Small intestine (tissue), 7 donors: ENCODE measurements around the gene CCDC80. TPM values are rescaled to one million over a fixed set of nuclear protein-coding genes. Genes with fewer than 3 reads are reported as not detected.
"Not testable (repeated sequence)": the region's sequence is repeated elsewhere in the genome, so short reads cannot be mapped to it uniquely, and the experiment has no call there.

Experiments used
- DNase-seq, 2 donors: peaks; one replicate each; pipeline versions ENCODE4 v3.0.0 to v3.0.0-alpha.2; 2013
- FAIRE-seq: peaks from 2 replicates; lab custom pipeline; 2012; peaks lifted over from hg19 to GRCh38; lab: Jason Lieb, UNC
- H3K27ac ChIP-seq, 3 donors: one replicate each; pipeline ENCODE4 v1.5.1; 2013; ENCODE audit warnings: low read length in 2 of 3, mild to moderate bottlenecking in 2 of 3, control low read depth in 1 of 3, inconsistent platforms in 1 of 3, low read depth in 1 of 3, moderate library complexity in 1 of 3
- H3K27me3 ChIP-seq, 3 donors: one replicate each; pipeline ENCODE4 v1.6.1; 2013; ENCODE audit warnings: low read length in 3 of 3, inconsistent platforms in 1 of 3; ENCODE audit not compliant: control insufficient read depth in 3 of 3, insufficient read depth in 3 of 3
- H3K36me3 ChIP-seq, 3 donors: one replicate each; pipeline ENCODE4 v1.6.1; 2013; ENCODE audit warnings: low read length in 3 of 3, inconsistent platforms in 1 of 3, low read depth in 1 of 3, mild to moderate bottlenecking in 1 of 3, moderate library complexity in 1 of 3; ENCODE audit not compliant: control insufficient read depth in 3 of 3, insufficient read depth in 2 of 3
- H3K4me1 ChIP-seq, 3 donors: one replicate each; pipeline ENCODE4 v1.6.1; 2013; ENCODE audit warnings: low read length in 2 of 3, inconsistent platforms in 1 of 3, low read depth in 1 of 3, mild to moderate bottlenecking in 1 of 3, moderate library complexity in 1 of 3; ENCODE audit not compliant: control insufficient read depth in 3 of 3, insufficient read depth in 2 of 3
- H3K4me3 ChIP-seq, 3 donors: one replicate each; pipeline ENCODE4 v1.5.1; 2013; ENCODE audit warnings: low read length in 3 of 3, control low read depth in 1 of 3, inconsistent platforms in 1 of 3, low read depth in 1 of 3, mild to moderate bottlenecking in 1 of 3, moderate library complexity in 1 of 3
- H3K9me3 ChIP-seq, 2 donors: one replicate each; pipeline ENCODE4 v1.6.1; 2013; ENCODE audit warnings: low read depth in 1 of 2, low read length in 1 of 2; ENCODE audit not compliant: control insufficient read depth in 2 of 2, insufficient read depth in 1 of 2
- WGBS, 3 donors: extraction: QIAGEN DNeasy Blood & Tissue Kit; methylation state at CpG; one replicate each; pipeline ENCODE4 v1.1.7; 2013; 5-methylcytosine and 5-hydroxymethylcytosine counted together
- polyA plus RNA-seq, 4 donors: library from polyadenylated mRNA; stranded (reverse) in 3 of 4; unstranded in 1 of 4; fragments of 200-250 nt in 3 of 4; fragments of 120-200 nt in 1 of 4; gene quantifications; one replicate each; pipeline versions ENCODE4 v1.2.1 to v1.2.3, GENCODE V29; 2013
- donor health status: healthy with polysubstance abuse.
- donor health status: control.
- donor health status: control.
- donor health status: Bipolar disorder and iron deficiency.
- donor health status: healthy.

The CCDC80 gene
- polyA plus RNA-seq, 4 donors, result 2.5 to 14.5 (median 5.2) TPM

- H3K27me3 ChIP-seq, H3K9me3 ChIP-seq, FAIRE-seq, H3K36me3 ChIP-seq, H3K4me3 ChIP-seq: not testable (repeated sequence)
- Histone ChIP-seq H3K4me1 (peaks cover 0 to 12% (median 2%) of the 10 kb centered on the region in 3 donors), H3K27ac (peak overlapping the region in 2 of 3 donors; percentile 48 to 58)
- DNase-seq, result peak; percentile 30 to 39
- 61 to 74% (median 65%) methylated on average over 11 to 14 of the region's 15 CpGs for WGBS, 3 donors
Observed at GRCh38 chr3:112564247-112564939, 76.5 kb downstream of the CCDC80 start.

- peaks cover 0 to 9% (median 0%) of the 10 kb centered on the region in 3 donors for H3K36me3 ChIP-seq
- peak within 1 kb of the TSS; percentile 92 to 100 (median 97) for H3K27ac ChIP-seq
- peaks cover 0 to 12% (median 2%) of the 10 kb centered on the region in 3 donors for H3K4me1 ChIP-seq
- 0% methylated on average over 45 to 58 of the region's 58 CpGs for WGBS, 3 donors
- peak within 1 kb of the TSS; percentile 75 to 95 (median 88) for H3K4me3 ChIP-seq
- H3K9me3 ChIP-seq, result no peaks in the 10 kb centered on the region
- no peak for FAIRE-seq
- peak; percentile 99 to 100 for DNase-seq
- H3K27me3 ChIP-seq, result no peaks in the 10 kb centered on the region
Observed at GRCh38 chr3:112561734-112562529, 79.0 kb downstream of the CCDC80 start, which contains the start of the genes ATG3 and SLC35A5. Gene ATG3, minus strand, starts transcription at chr3:112561962. Its CDS starts 434 bp downstream, at chr3:112561528. Gene SLC35A5, plus strand, starts transcription at chr3:112562045. Its CDS starts 1,359 bp downstream, at chr3:112563404.

GRCh38 chr3:112561484-112561733, 79.5 kb downstream of the CCDC80 start:
- DNase-seq, result peak in 1 of 2 donors; percentile 82
- peak overlapping the region; percentile 92 to 100 (median 97) for H3K27ac ChIP-seq
- WGBS, 3 donors, result 0 to 1% (median 0%) methylated on average over 21 to 29 of the region's 29 CpGs
- peaks cover 0 to 12% (median 2%) of the 10 kb centered on the region in 3 donors for H3K4me1 ChIP-seq
- H3K27me3 ChIP-seq, result no peaks in the 10 kb centered on the region
- no peak for FAIRE-seq
- peak overlapping the region; percentile 75 to 95 (median 88) for H3K4me3 ChIP-seq
- no peaks in the 10 kb centered on the region for H3K9me3 ChIP-seq
- peaks cover 0 to 10% (median 0%) of the 10 kb centered on the region in 3 donors for H3K36me3 ChIP-seq

- H3K27me3 ChIP-seq, result no peaks in the 10 kb centered on the region
- 0% methylated on average over 29 of the region's 29 CpGs for WGBS, 3 donors
- DNase-seq (peak; percentile 81 to 89), FAIRE-seq (no peak)
- peak overlapping the region; percentile 75 to 95 (median 88) for H3K4me3 ChIP-seq
- H3K9me3 ChIP-seq, result no peaks in the 10 kb centered on the region
- H3K36me3 ChIP-seq, result peaks cover 0 to 10% (median 0%) of the 10 kb centered on the region in 3 donors
- H3K27ac ChIP-seq, result peak overlapping the region; percentile 92 to 100 (median 97)
- peaks cover 0 to 12% (median 2%) of the 10 kb centered on the region in 3 donors for H3K4me1 ChIP-seq
Observed at GRCh38 chr3:112560721-112561483, 80.0 kb downstream of the CCDC80 start.

- DNase-seq, result no peak
Observed at GRCh38 chr3:112560307-112560706, 80.6 kb downstream of the CCDC80 start.

GRCh38 chr3:112557976-112558375, 83.0 kb downstream of the CCDC80 start:
- Histone ChIP-seq H3K9me3 (no peaks in the 10 kb centered on the region), H3K27ac (no peak overlapping the region), H3K27me3 (no peaks in the 10 kb centered on the region), H3K4me3 (no peak overlapping the region), H3K36me3 (peaks cover 0 to 7% (median 0%) of the 10 kb centered on the region in 3 donors), H3K4me1 (peaks cover 0 to 3% (median 2%) of the 10 kb centered on the region in 3 donors)
- 78 to 85% (median 79%) methylated on average over 1 of the region's 1 CpG for WGBS, 3 donors
- no peak for DNase-seq
- FAIRE-seq, result no peak

More at GRCh38 chr3:112560307-112560706, 80.6 kb downstream of the CCDC80 start:
- FAIRE-seq, result no peak
- H3K4me3 ChIP-seq, result peak overlapping the region in 2 of 3 donors; percentile 88 to 95
- H3K27ac ChIP-seq, result peak overlapping the region in 1 of 3 donors; percentile 92
- peaks cover 0 to 7% (median 0%) of the 10 kb centered on the region in 3 donors for H3K36me3 ChIP-seq
- H3K4me1 ChIP-seq, result peaks cover 2 to 12% (median 3%) of the 10 kb centered on the region in 3 donors
- H3K27me3 ChIP-seq, result no peaks in the 10 kb centered on the region
- 10 to 25% (median 12%) methylated on average over 2 of the region's 2 CpGs for WGBS, 3 donors
- H3K9me3 ChIP-seq, result no peaks in the 10 kb centered on the region

GRCh38 chr3:112555535-112556170, 85.3 kb downstream of the CCDC80 start:
- DNase-seq, result no peak
- WGBS, 3 donors, result 56 to 77% (median 59%) methylated on average over 1 of the region's 1 CpG
- Histone ChIP-seq H3K27ac (no peak overlapping the region), H3K4me3 (no peak overlapping the region), H3K27me3 (no peaks in the 10 kb centered on the region), H3K4me1 (peaks cover 0 to 6% (median 3%) of the 10 kb centered on the region in 3 donors), H3K9me3 (no peaks in the 10 kb centered on the region), H3K36me3 (peaks cover 0 to 11% (median 0%) of the 10 kb centered on the region in 3 donors)
- no peak for FAIRE-seq
